ENCODE results near the gene UBP1.

GRCh38 chr3:33373082-33373437 lies 67.1 kb downstream of the UBP1 start:
- TF ChIP-seq CTCF (IDR thresholded peaks at IDR 0.05) = peak; percentile 46
- TF ChIP-seq EZH2 (IDR thresholded peaks at IDR 0.05; ENCODE audit: borderline replicate concordance, insufficient read depth, low read depth, low read length, poor library complexity, severe bottlenecking) = no peak
